Caco-2 (cell line): ENCODE results near the gene MTERF1. TPM values are rescaled to one million over a fixed set of nuclear protein-coding genes. Genes with fewer than 3 reads are reported as not detected.

Source experiments
- BruUV-seq: library from RNA; stranded (reverse); fragments of 400-500 nt; replicated peaks from 2 replicates; lab custom pipeline; 2021; lab: Mats Ljungman, UMichigan
- CTCF ChIA-PET: fragments of 300-600 bp; sonication (Branson Sonifier 250); formaldehyde crosslinking; loops from one replicate; lab custom pipeline; 2022; ENCODE audit warnings: antibody characterized with exemption; lab: Charles Lee
- POLR2A ChIA-PET: fragments of 300-600 bp; sonication (Branson Sonifier 250); formaldehyde crosslinking; loops from one replicate; lab custom pipeline; 2022; ENCODE audit warnings: antibody characterized with exemption; lab: Charles Lee
- DNase-seq, 2 experiments: peaks; one replicate each; pipeline versions ENCODE4 v3.0.0 to v3.0.0-alpha.2; 2020 to 2022
- H3K27me3 ChIP-seq: replicated peaks from 2 replicates; pipeline ENCODE4 v1.6.0; 2011; ENCODE audit warnings: low read length; ENCODE audit not compliant: control insufficient read depth, insufficient read depth
- H3K36me3 ChIP-seq: 2 replicates; pipeline ENCODE4 v1.5.1; 2011; ENCODE audit warnings: low read length; ENCODE audit not compliant: control insufficient read depth, insufficient read depth
- H3K4me1 ChIP-seq: fragments of 250-450 bp; sonication (Bioruptor Pico); 2 replicates; pipeline ENCODE4 v1.5.1; 2020; ENCODE audit warnings: mild to moderate bottlenecking
- H3K4me3 ChIP-seq: 2 replicates; pipeline ENCODE4 v1.5.1; 2011; ENCODE audit warnings: low read depth, mild to moderate bottlenecking, control low read depth, low read length
- H3K9me3 ChIP-seq: fragments of 250-450 bp; sonication (Bioruptor Pico); 2 replicates; pipeline ENCODE4 v1.5.1; 2020; ENCODE audit warnings: mild to moderate bottlenecking, moderate library complexity
- H3K27ac Mint-ChIP-seq: one replicate; pipeline ENCODE4 v1.8.0; 2022; ENCODE audit warnings: mixed read lengths; ENCODE audit not compliant: unreplicated experiment
- H3K27me3 Mint-ChIP-seq: one replicate; pipeline ENCODE4 v1.8.0; 2022; ENCODE audit warnings: mixed read lengths; ENCODE audit not compliant: insufficient read depth, unreplicated experiment
- H3K36me3 Mint-ChIP-seq: one replicate; pipeline ENCODE4 v1.8.0; 2022; ENCODE audit warnings: mild to moderate bottlenecking, mixed read lengths; ENCODE audit not compliant: insufficient read depth, unreplicated experiment
- H3K4me1 Mint-ChIP-seq: one replicate; pipeline ENCODE4 v1.8.0; 2022; ENCODE audit warnings: low read depth, mixed read lengths; ENCODE audit not compliant: unreplicated experiment
- H3K4me3 Mint-ChIP-seq: one replicate; pipeline ENCODE4 v1.8.0; 2022; ENCODE audit warnings: mild to moderate bottlenecking, moderate library complexity, mixed read lengths; ENCODE audit not compliant: unreplicated experiment
- H3K9me3 Mint-ChIP-seq: one replicate; pipeline ENCODE4 v1.8.0; 2022; ENCODE audit warnings: mixed read lengths; ENCODE audit not compliant: unreplicated experiment
- intact Hi-C: fragments of 100-400 bp; cut with micrococcal nuclease; formaldehyde crosslinking; loops from one replicate; pipeline ENCODE4 v1.10.0; 2022; ENCODE audit not compliant: unreplicated experiment
- total RNA-seq: library from RNA; stranded (reverse); gene quantifications from 2 replicates; pipeline ENCODE4 v1.2.3, GENCODE V29; 2022
- TF ChIP-seq, protein P1 (sequence below), 2 experiments: fragments of 200-600 bp in 1 of 2; IDR thresholded peaks; 1 replicate in 1 of 2; 2 replicates in 1 of 2; pipeline versions ENCODE4 v1.5.1 to v1.8.0; 2011 to 2022; ENCODE audit warnings: antibody characterized with exemption in 1 of 2, control low read depth in 1 of 2, inconsistent platforms in 1 of 2, low read depth in 1 of 2, low read length in 1 of 2, mild to moderate bottlenecking in 1 of 2, moderate library complexity in 1 of 2; ENCODE audit not compliant: insufficient read depth in 1 of 2, severe bottlenecking in 1 of 2, unreplicated experiment in 1 of 2

Gene MTERF1
- total RNA-seq, 1 experiment from 2014 or later, result 16.2 TPM

DNA sequence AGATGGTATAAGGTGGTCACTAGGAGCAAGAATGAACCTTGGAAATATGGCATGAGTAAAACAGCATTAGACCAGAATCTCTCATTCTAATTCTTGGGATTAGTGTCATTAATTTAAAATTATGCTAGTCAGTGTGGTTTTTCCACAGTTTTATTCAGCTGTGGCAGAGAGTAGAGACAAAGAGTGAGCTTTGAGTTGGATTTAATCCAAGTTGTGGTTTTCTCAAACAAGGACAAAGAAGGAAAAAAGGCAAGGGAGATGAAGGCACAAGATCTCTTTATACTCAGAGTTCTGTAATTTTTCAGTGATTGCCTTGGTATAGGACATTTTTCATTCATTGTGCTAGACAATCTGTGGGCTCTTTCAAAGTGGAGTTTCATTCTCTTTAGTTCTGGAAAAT, 32.0 kb upstream of the MTERF1 start:
- H3K36me3 Mint-ChIP-seq, result no peaks in the 10 kb centered on the region
- H3K4me3 Mint-ChIP-seq, result no peak overlapping the region
- CTCF ChIA-PET, result no interaction called here
- DNase-seq, result no peak
- no peaks in the 10 kb centered on the region for H3K9me3 ChIP-seq
- no peaks in the 10 kb centered on the region for H3K4me1 Mint-ChIP-seq
- H3K36me3 ChIP-seq, result no peaks in the 10 kb centered on the region
- no peaks in the 10 kb centered on the region for H3K27me3 Mint-ChIP-seq
- H3K9me3 Mint-ChIP-seq, result no peaks in the 10 kb centered on the region
- TF ChIP-seq, protein P1, sequence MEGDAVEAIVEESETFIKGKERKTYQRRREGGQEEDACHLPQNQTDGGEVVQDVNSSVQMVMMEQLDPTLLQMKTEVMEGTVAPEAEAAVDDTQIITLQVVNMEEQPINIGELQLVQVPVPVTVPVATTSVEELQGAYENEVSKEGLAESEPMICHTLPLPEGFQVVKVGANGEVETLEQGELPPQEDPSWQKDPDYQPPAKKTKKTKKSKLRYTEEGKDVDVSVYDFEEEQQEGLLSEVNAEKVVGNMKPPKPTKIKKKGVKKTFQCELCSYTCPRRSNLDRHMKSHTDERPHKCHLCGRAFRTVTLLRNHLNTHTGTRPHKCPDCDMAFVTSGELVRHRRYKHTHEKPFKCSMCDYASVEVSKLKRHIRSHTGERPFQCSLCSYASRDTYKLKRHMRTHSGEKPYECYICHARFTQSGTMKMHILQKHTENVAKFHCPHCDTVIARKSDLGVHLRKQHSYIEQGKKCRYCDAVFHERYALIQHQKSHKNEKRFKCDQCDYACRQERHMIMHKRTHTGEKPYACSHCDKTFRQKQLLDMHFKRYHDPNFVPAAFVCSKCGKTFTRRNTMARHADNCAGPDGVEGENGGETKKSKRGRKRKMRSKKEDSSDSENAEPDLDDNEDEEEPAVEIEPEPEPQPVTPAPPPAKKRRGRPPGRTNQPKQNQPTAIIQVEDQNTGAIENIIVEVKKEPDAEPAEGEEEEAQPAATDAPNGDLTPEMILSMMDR (IDR thresholded peaks at IDR 0.05; ENCODE audit: insufficient read depth in 1 of 2, low read depth in 1 of 2, low read length in 1 of 2, severe bottlenecking in 1 of 2, unreplicated experiment in 1 of 2), result no peak
- no peak overlapping the region for H3K27ac Mint-ChIP-seq
- no peaks in the 10 kb centered on the region for H3K27me3 ChIP-seq
- POLR2A ChIA-PET, result no interaction called here
- intact Hi-C loops, result no loop called here
- BruUV-seq, result no TSS peak
- no peak overlapping the region for H3K4me3 ChIP-seq
- H3K4me1 ChIP-seq, result no peaks in the 10 kb centered on the region

DNA sequence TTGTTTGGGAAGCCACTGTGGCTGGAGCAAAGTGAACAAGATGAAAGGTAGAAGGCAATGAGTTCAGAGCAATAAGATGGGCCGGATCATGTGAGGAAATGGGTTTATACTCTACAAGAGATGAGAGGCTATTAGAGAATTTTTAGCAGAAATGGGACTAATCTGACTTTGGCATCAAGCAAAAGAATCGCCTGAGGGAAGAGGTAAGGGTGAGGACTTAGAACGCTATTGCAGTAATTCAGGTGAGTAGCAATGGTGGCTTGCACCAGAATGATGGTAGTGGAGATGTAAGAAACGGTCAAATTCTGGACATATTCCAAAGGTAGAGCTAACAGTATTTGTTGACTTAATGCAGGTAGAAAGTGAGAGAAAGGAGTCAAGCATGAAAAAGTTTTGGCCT, 30.6 kb upstream of the MTERF1 start:
- ChIA-PET CTCF (no interaction called here), POLR2A (no interaction called here)
- Histone ChIP-seq H3K9me3 (no peaks in the 10 kb centered on the region), H3K4me3 (no peak overlapping the region), H3K27me3 (no peaks in the 10 kb centered on the region), H3K36me3 (no peaks in the 10 kb centered on the region), H3K4me1 (no peaks in the 10 kb centered on the region)
- H3K4me3 Mint-ChIP-seq, result no peak overlapping the region
- no peaks in the 10 kb centered on the region for H3K9me3 Mint-ChIP-seq
- H3K4me1 Mint-ChIP-seq, result no peaks in the 10 kb centered on the region
- H3K27me3 Mint-ChIP-seq, result no peaks in the 10 kb centered on the region
- TF ChIP-seq, protein P1 (IDR thresholded peaks at IDR 0.05; ENCODE audit: insufficient read depth in 1 of 2, low read depth in 1 of 2, low read length in 1 of 2, severe bottlenecking in 1 of 2, unreplicated experiment in 1 of 2), result no peak
- intact Hi-C loops, result no loop called here
- no peak overlapping the region for H3K27ac Mint-ChIP-seq
- no TSS peak for BruUV-seq
- no peak for DNase-seq
- no peaks in the 10 kb centered on the region for H3K36me3 Mint-ChIP-seq

DNA sequence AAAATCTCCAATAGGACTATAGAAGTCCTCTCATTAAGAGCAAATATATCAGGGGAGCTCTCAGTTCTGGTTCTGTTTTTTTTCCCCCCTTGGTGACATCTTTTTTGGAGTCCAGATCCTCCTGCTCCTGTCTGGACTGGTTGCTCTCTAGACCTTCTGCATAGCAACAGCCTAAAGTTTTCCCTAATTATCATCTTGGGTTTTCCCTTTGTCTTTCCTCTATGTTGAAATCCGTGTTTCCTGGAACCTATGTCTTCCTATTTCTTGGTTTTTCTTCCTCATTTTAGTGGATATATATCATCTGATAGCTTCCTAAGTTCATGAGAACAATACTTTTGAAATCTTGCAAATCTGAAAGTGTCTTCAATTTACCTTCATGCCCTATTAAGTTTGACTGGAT, 29.7 kb upstream of the MTERF1 start:
- ChIA-PET CTCF (no interaction called here), POLR2A (no interaction called here)
- no peak overlapping the region for H3K4me3 Mint-ChIP-seq
- H3K4me1 Mint-ChIP-seq, result no peaks in the 10 kb centered on the region
- no peaks in the 10 kb centered on the region for H3K36me3 Mint-ChIP-seq
- no peaks in the 10 kb centered on the region for H3K27me3 Mint-ChIP-seq
- H3K4me1 ChIP-seq, result no peaks in the 10 kb centered on the region
- no TSS peak for BruUV-seq
- H3K9me3 Mint-ChIP-seq, result no peaks in the 10 kb centered on the region
- H3K36me3 ChIP-seq, result no peaks in the 10 kb centered on the region
- H3K27ac Mint-ChIP-seq, result no peak overlapping the region
- intact Hi-C loops, result no loop called here
- H3K4me3 ChIP-seq, result no peak overlapping the region
- TF ChIP-seq, protein P1 (IDR thresholded peaks at IDR 0.05; ENCODE audit: insufficient read depth in 1 of 2, low read depth in 1 of 2, low read length in 1 of 2, severe bottlenecking in 1 of 2, unreplicated experiment in 1 of 2), result no peak
- no peaks in the 10 kb centered on the region for H3K9me3 ChIP-seq
- DNase-seq, result no peak
- H3K27me3 ChIP-seq, result no peaks in the 10 kb centered on the region
